OCI-LY7 (cell line): ENCODE results near the gene TMEM143.

Experiments used
- CTCF ChIP-seq: fragments of 200-600 bp; sonication (generic); conservative IDR thresholded peaks from 2 replicates; pipeline ENCODE4 v1.5.1; 2014; ENCODE audit warnings: mild to moderate bottlenecking, antibody characterized with exemption, low read length, moderate library complexity, mixed read lengths
- EZH2phosphoT487 ChIP-seq: fragments of 200-600 bp; sonication (generic); IDR thresholded peaks from 2 replicates; pipeline ENCODE4 v1.6.1; 2018; ENCODE audit warnings: low read depth, borderline replicate concordance, mild to moderate bottlenecking, mixed run types, antibody characterized with exemption, low read length, moderate library complexity, mixed read lengths

- TF ChIP-seq CTCF, result no peak
- TF ChIP-seq EZH2phosphoT487, result no peak
These were observed 15.3 kb upstream of the TMEM143 start for GRCh38 chr19:48379058-48379457.
